RWPE2 (cell line): ENCODE data around the gene RESP18.

Experiments used
- ATAC-seq: fragments of 200-7000 bp; cut with Tn5 transposase; 3 replicates; pipeline ENCODE4 v1.9.1; 2021; ENCODE audit warnings: low read depth
- DNase-seq: peaks from one replicate; pipeline ENCODE4 v3.0.0-alpha.2; 2020; ENCODE audit warnings: low spot score
- H3K27ac ChIP-seq: fragments of 450-650 bp; 2 replicates; pipeline ENCODE4 v1.5.1; 2017; ENCODE audit warnings: mild to moderate bottlenecking; ENCODE audit not compliant: poor library complexity, severe bottlenecking
- H3K27me3 ChIP-seq: fragments of 250-450 bp; sonication (Bioruptor Pico); 2 replicates; pipeline ENCODE4 v1.5.1; 2021; ENCODE audit warnings: mild to moderate bottlenecking, moderate library complexity; ENCODE audit not compliant: insufficient read depth, poor library complexity, severe bottlenecking
- H3K36me3 ChIP-seq: fragments of 250-450 bp; sonication (Bioruptor Pico); 2 replicates; pipeline ENCODE4 v1.5.1; 2020; ENCODE audit warnings: low read depth, mild to moderate bottlenecking, moderate library complexity
- H3K4me1 ChIP-seq: fragments of 250-450 bp; sonication (Bioruptor Pico); 2 replicates; pipeline ENCODE4 v1.5.1; 2021; ENCODE audit warnings: mild to moderate bottlenecking, moderate library complexity; ENCODE audit not compliant: insufficient read depth, poor library complexity, severe bottlenecking
- H3K4me3 ChIP-seq: fragments of 250-450 bp; sonication (Bioruptor Pico); 2 replicates; pipeline ENCODE4 v1.5.1; 2021; ENCODE audit warnings: mild to moderate bottlenecking, moderate library complexity; ENCODE audit not compliant: severe bottlenecking
- H3K9me3 ChIP-seq: fragments of 250-450 bp; sonication (Bioruptor Pico); 2 replicates; pipeline ENCODE4 v1.5.1; 2021; ENCODE audit warnings: mild to moderate bottlenecking, moderate library complexity; ENCODE audit not compliant: severe bottlenecking
- CTCF ChIP-seq: fragments of 450-650 bp; IDR thresholded peaks from one replicate; pipeline ENCODE4 v1.5.1; 2017; ENCODE audit warnings: mild to moderate bottlenecking, moderate library complexity; ENCODE audit not compliant: poor library complexity, severe bottlenecking

The RESP18 gene

GRCh38 chr2:219292616-219293015 is 39.9 kb downstream of the RESP18 start:
- Histone ChIP-seq H3K4me1 (peaks cover 13% of the 10 kb centered on the region), H3K36me3 (no peaks in the 10 kb centered on the region), H3K9me3 (no peaks in the 10 kb centered on the region), H3K27me3 (no peaks in the 10 kb centered on the region), H3K27ac (no peak overlapping the region), H3K4me3 (no peak overlapping the region)
- ATAC-seq (no peak), DNase-seq (no peak)
- no peak for TF ChIP-seq CTCF

DNA sequence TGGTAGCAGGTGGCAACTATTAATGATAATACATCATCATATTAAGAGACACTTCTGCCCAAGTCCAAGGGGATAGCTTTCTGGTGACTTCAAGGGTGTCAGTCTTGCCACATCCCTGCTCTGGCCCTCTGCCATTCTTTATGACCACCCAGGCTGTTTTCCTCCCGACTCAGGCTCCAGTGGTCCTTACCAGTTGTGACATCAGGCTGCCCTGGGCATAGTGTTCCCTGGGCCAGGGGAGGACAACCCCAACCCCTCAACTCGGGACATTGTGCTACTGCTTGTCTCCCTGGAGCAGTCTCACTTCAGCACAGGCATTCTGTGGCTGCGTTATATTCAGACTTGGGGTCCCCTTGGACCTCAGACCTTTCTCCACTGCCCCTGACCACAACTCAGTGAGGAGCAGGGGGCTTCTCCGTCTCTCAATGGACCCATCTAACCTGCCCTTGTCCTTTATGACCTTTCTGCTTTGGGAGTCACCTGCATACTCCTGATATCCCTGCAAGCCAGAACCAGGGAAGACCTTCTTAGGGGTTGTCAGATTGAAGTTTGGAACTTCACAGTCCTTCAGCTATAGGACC is 40.5 kb downstream of the RESP18 start:
- Histone ChIP-seq H3K4me1 (peaks cover 13% of the 10 kb centered on the region), H3K27ac (no peak overlapping the region), H3K9me3 (no peaks in the 10 kb centered on the region), H3K4me3 (no peak overlapping the region), H3K27me3 (no peaks in the 10 kb centered on the region), H3K36me3 (no peaks in the 10 kb centered on the region)
- DNase-seq (no peak), ATAC-seq (no peak)
- no peak for TF ChIP-seq CTCF

GRCh38 chr2:219291394-219291793 is 41.1 kb downstream of the RESP18 start:
- no peak for DNase-seq
- H3K4me3 ChIP-seq = no peak overlapping the region
- ATAC-seq = no peak
- no peaks in the 10 kb centered on the region for H3K27me3 ChIP-seq
- H3K4me1 ChIP-seq = peaks cover 19% of the 10 kb centered on the region
- H3K9me3 ChIP-seq = no peaks in the 10 kb centered on the region
- TF ChIP-seq CTCF = no peak
- no peaks in the 10 kb centered on the region for H3K36me3 ChIP-seq
- H3K27ac ChIP-seq = no peak overlapping the region

GRCh38 chr2:219290381-219291171 is 42.0 kb downstream of the RESP18 start:
- Histone ChIP-seq H3K36me3 (0 out of 2 replicates have a peak, but pooled peaks cover under 1% of the 10 kb centered on the region), H3K27me3 (no peaks in the 10 kb centered on the region), H3K4me1 (peaks cover 24% of the 10 kb centered on the region), H3K27ac (peak overlapping the region; percentile 79), H3K4me3 (no peak overlapping the region), H3K9me3 (no peaks in the 10 kb centered on the region)
- TF ChIP-seq CTCF = no peak
- no peak for ATAC-seq
- DNase-seq = no peak
